ENCODE data around the gene ISOC1. TPM values are rescaled to one million over a fixed set of nuclear protein-coding genes. Genes with fewer than 3 reads are reported as not detected.

ISOC1 gene
- total RNA-seq, 1 experiment from 2014 or later = 24.9 TPM

GRCh38 chr5:129133553-129133952 is 39.0 kb downstream of the ISOC1 start:
- ATAC-seq (no peak), DNase-seq (ENCODE audit: low spot score) (no peak)
- CTCF ChIA-PET = no interaction called here
- Mint-ChIP-seq H3K27ac (no peak overlapping the region), H3K9me3 (no peaks in the 10 kb centered on the region), H3K27me3 (ENCODE audit: low read depth) (no peaks in the 10 kb centered on the region), H3K36me3 (no peaks in the 10 kb centered on the region), H3K4me3 (no peak overlapping the region), H3K4me1 (peaks cover 3% of the 10 kb centered on the region)
- POLR2A ChIA-PET = no interaction called here
- TF ChIP-seq PRDM15 (CRISPR knock-in tag; IDR thresholded peaks at IDR 0.05) = no peak

GRCh38 chr5:129135633-129136032 is 41.1 kb downstream of the ISOC1 start:
- POLR2A ChIA-PET = no interaction called here
- TF ChIP-seq ZSCAN18 (CRISPR knock-in tag; IDR thresholded peaks at IDR 0.05) = no peak
- 0 out of 2 replicates have a peak, but pooled peaks have one; percentile 14 for TF ChIP-seq ERG (CRISPR knock-in tag; IDR thresholded peaks at IDR 0.05)

GRCh38 chr5:129137637-129138036 is 43.1 kb downstream of the ISOC1 start:
- no peak for TF ChIP-seq IRF1 (CRISPR knock-in tag; IDR thresholded peaks at IDR 0.05)
- TF ChIP-seq ZNF121 (CRISPR knock-in tag; IDR thresholded peaks at IDR 0.05) = no peak
- TF ChIP-seq ZNF532 (CRISPR knock-in tag; IDR thresholded peaks at IDR 0.05; ENCODE audit: borderline replicate concordance) = no peak
- no peak for TF ChIP-seq RELA (CRISPR knock-in tag; IDR thresholded peaks at IDR 0.05; ENCODE audit: borderline replicate concordance)
- no peak for TF ChIP-seq TP53 (CRISPR knock-in tag; IDR thresholded peaks at IDR 0.05)
- TF ChIP-seq ESRRA (CRISPR knock-in tag; IDR thresholded peaks at IDR 0.05; ENCODE audit: borderline replicate concordance) = no peak
- ChIA-PET CTCF (no interaction called here), POLR2A (no interaction called here)
- Mint-ChIP-seq H3K9me3 (no peaks in the 10 kb centered on the region), H3K4me1 (peaks cover 3% of the 10 kb centered on the region), H3K36me3 (no peaks in the 10 kb centered on the region), H3K27me3 (ENCODE audit: low read depth) (no peaks in the 10 kb centered on the region), H3K4me3 (no peak overlapping the region), H3K27ac (no peak overlapping the region)
- DNase-seq (ENCODE audit: low spot score) (no peak), ATAC-seq (no peak)

More at GRCh38 chr5:129135633-129136032, 41.1 kb downstream of the ISOC1 start:
- Mint-ChIP-seq H3K4me1 (peaks cover 3% of the 10 kb centered on the region), H3K4me3 (no peak overlapping the region), H3K27me3 (ENCODE audit: low read depth) (no peaks in the 10 kb centered on the region), H3K9me3 (no peaks in the 10 kb centered on the region), H3K27ac (no peak overlapping the region), H3K36me3 (no peaks in the 10 kb centered on the region)
- ATAC-seq = peak; percentile 99
- peak; percentile 15 for DNase-seq (ENCODE audit: low spot score)
- CTCF ChIA-PET = interaction anchor here (1.1 kb wide), 1 partner anchor 230 kb away, joined by 4 read pairs; no protein-coding TSS in a partner anchor
